ENCODE results near the gene ARID3A. TPM values are rescaled to one million over a fixed set of nuclear protein-coding genes. Genes with fewer than 3 reads are reported as not detected.

ARID3A gene
- total and polyA plus RNA-seq, 2 of the 4 experiments (the other 2 are of a cell fraction) = 16.0 to 23.1 TPM

DNA sequence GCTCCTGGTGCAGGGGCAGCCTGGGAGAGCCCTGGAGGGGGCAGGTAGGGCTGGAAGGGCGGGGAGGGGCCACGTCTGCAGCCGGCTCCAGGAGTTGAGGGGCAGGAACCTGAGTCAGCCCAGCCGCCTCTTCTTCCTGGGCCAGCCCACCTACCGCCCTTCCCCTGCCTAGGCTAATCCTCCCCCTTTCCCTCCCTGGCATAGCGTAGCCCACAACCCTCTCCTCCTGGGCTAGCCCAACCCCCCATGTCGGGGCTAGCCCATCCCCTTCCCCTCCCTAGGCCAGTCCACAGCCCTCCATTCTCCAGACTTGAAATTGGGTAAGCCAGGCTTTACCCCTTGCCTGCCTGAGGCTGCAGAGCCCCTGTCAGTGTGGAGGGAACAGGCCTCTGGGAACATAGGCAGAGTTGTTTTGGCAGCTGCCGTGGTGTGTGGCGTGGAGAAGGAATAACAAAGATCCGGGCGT, 37.7 kb downstream of the ARID3A start:
- peaks cover 73% of the 10 kb centered on the region for H3K36me3 ChIP-seq (ENCODE audit: control insufficient read depth, insufficient read depth, low read length)
- H2AK5ac ChIP-seq (ENCODE audit: low read depth, low read length) = no peak overlapping the region
- peak overlapping the region; percentile 65 for H2AK9ac ChIP-seq (replicated peaks; ENCODE audit: low read depth, low read length, poor library complexity)
- peaks cover 6% of the 10 kb centered on the region; the same call in 1 of the 2 replicates for H3K9me1 ChIP-seq (ENCODE audit: insufficient read depth, low read length)
- intact Hi-C loops (cut with micrococcal nuclease) = loop anchor here (2.0 kb wide), 1 partner anchor 31 kb away; no protein-coding TSS in a partner anchor
- no peak overlapping the region for H3K18ac ChIP-seq (ENCODE audit: low read depth, low read length)
- no peak overlapping the region for H3K9ac ChIP-seq (ENCODE audit: low read depth, low read length)
- CTCF ChIA-PET = no interaction called here
- peaks cover 7% of the 10 kb centered on the region for H3K4me1 ChIP-seq (ENCODE audit: control insufficient read depth, insufficient read depth, low read length)
- no peak overlapping the region for H4K91ac ChIP-seq (ENCODE audit: insufficient read depth, low read depth, low read length)
- H3K27me3 ChIP-seq (ENCODE audit: control insufficient read depth, insufficient read depth, low read length) = no peaks in the 10 kb centered on the region
- H2AFZ ChIP-seq (replicated peaks; ENCODE audit: low read length, poor library complexity) = no peak overlapping the region
- H2BK5ac ChIP-seq (ENCODE audit: low read depth, low read length, poor library complexity, severe bottlenecking) = no peak overlapping the region
- no peak for ATAC-seq (ENCODE audit: low read depth)
- H2BK120ac ChIP-seq (ENCODE audit: low read depth, low read length) = no peak overlapping the region
- no peak overlapping the region for H4K5ac ChIP-seq (ENCODE audit: low read depth, low read length)
- TF ChIP-seq MXI1 (IDR thresholded peaks at IDR 0.05; ENCODE audit: borderline replicate concordance, low read depth, low read length) (no peak), POLR2A (IDR thresholded peaks at IDR 0.05; ENCODE audit: low read depth, low read length) (no peak), NFE2L2 (IDR thresholded peaks at IDR 0.05; ENCODE audit: low read depth, low read length) (no peak), MAFK (IDR thresholded peaks at IDR 0.05; ENCODE audit: low read depth, low read length) (no peak), CHD1 (IDR thresholded peaks at IDR 0.05; ENCODE audit: low read depth, low read length) (no peak), SMC3 (IDR thresholded peaks at IDR 0.05; ENCODE audit: low read depth, low read length) (no peak), RFX5 (IDR thresholded peaks at IDR 0.05; ENCODE audit: low read depth, low read length) (no peak), BHLHE40 (IDR thresholded peaks at IDR 0.05; ENCODE audit: low read depth, low read length) (no peak), FOS (IDR thresholded peaks at IDR 0.05; ENCODE audit: low read depth, low read length) (no peak), RCOR1 (IDR thresholded peaks at IDR 0.05; ENCODE audit: insufficient replicate concordance, low read length) (no peak), CTCF (conservative IDR thresholded peaks at IDR 0.05; ENCODE audit: low read depth, low read length) (no peak), CEBPB (IDR thresholded peaks at IDR 0.05; ENCODE audit: low read depth, low read length) (no peak), MAZ (IDR thresholded peaks at IDR 0.05; ENCODE audit: borderline replicate concordance, low read depth, low read length) (no peak), RAD21 (IDR thresholded peaks at IDR 0.05; ENCODE audit: low read length) (no peak), ELK1 (IDR thresholded peaks at IDR 0.05; ENCODE audit: borderline replicate concordance, low read depth, low read length) (no peak)
- TF ChIP-seq, protein P1, sequence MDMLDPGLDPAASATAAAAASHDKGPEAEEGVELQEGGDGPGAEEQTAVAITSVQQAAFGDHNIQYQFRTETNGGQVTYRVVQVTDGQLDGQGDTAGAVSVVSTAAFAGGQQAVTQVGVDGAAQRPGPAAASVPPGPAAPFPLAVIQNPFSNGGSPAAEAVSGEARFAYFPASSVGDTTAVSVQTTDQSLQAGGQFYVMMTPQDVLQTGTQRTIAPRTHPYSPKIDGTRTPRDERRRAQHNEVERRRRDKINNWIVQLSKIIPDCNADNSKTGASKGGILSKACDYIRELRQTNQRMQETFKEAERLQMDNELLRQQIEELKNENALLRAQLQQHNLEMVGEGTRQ (IDR thresholded peaks at IDR 0.05; ENCODE audit: low read depth, low read length) = no peak
- H3K4me3 ChIP-seq (ENCODE audit: insufficient read depth, low read depth, low read length) = no peak overlapping the region
- POLR2A ChIA-PET (ENCODE audit: unreplicated experiment) = no interaction called here
- H4K8ac ChIP-seq (ENCODE audit: low read depth in 2 of 2, low read length in 2 of 2) = no peak overlapping the region
- no peak overlapping the region for H3K4ac ChIP-seq (ENCODE audit: low read depth, low read length)
- no peak for DNase-seq
- H3K23ac ChIP-seq (ENCODE audit: low read depth, low read length) = no peak overlapping the region
- H3K56ac ChIP-seq (ENCODE audit: extremely low read depth, insufficient read depth, low read length) = no peak overlapping the region
- in situ Hi-C loops (cut with MboI; ENCODE audit: low sequenced_read_pairs) = no loop called here
- peaks cover 46 to 77% of the 10 kb centered on the region in 2 experiments for H3K79me1 ChIP-seq (ENCODE audit: low read depth in 1 of 2, low read length in 2 of 2)
- H3K4me2 ChIP-seq (ENCODE audit: low read depth, low read length) = no peak overlapping the region
- no peak overlapping the region for H2BK20ac ChIP-seq (ENCODE audit: low read depth, low read length)
- WGBS, 2 experiments (ENCODE audit: extremely low coverage in 2 of 2, insufficient read length in 1 of 2) = 73% methylated on average over 3 of the region's 11 CpGs; no CpG with 5 or more reads in 1 of the 2 experiments
- H4K20me1 ChIP-seq (ENCODE audit: insufficient read depth, low read length) = peaks cover 29% of the 10 kb centered on the region; the same call in 1 of the 2 replicates
- no peak overlapping the region for H3K14ac ChIP-seq (replicated peaks; ENCODE audit: low read depth, low read length)
- dilution Hi-C loops (cut with HindIII; ENCODE audit: low sequenced_read_pairs, unreplicated experiment) = no loop called here
- no peaks in the 10 kb centered on the region for H3K9me3 ChIP-seq (ENCODE audit: control insufficient read depth, insufficient read depth, low read length)
- no peak overlapping the region for H3K27ac ChIP-seq (ENCODE audit: insufficient read depth, low read length)
- no peak overlapping the region for H2BK15ac ChIP-seq (ENCODE audit: low read depth, low read length)
- no TSS peak for BruUV-seq (replicated peaks)

All from IMR-90 (cell line).